OCI-M2 (cell line): ENCODE data around the gene LURAP1L.

Experiments used
- DNase-seq: peaks from one replicate; lab custom pipeline; 2025; ENCODE audit not compliant: unreplicated experiment; lab: John Stamatoyannopoulos, UW

LURAP1L gene

DNA sequence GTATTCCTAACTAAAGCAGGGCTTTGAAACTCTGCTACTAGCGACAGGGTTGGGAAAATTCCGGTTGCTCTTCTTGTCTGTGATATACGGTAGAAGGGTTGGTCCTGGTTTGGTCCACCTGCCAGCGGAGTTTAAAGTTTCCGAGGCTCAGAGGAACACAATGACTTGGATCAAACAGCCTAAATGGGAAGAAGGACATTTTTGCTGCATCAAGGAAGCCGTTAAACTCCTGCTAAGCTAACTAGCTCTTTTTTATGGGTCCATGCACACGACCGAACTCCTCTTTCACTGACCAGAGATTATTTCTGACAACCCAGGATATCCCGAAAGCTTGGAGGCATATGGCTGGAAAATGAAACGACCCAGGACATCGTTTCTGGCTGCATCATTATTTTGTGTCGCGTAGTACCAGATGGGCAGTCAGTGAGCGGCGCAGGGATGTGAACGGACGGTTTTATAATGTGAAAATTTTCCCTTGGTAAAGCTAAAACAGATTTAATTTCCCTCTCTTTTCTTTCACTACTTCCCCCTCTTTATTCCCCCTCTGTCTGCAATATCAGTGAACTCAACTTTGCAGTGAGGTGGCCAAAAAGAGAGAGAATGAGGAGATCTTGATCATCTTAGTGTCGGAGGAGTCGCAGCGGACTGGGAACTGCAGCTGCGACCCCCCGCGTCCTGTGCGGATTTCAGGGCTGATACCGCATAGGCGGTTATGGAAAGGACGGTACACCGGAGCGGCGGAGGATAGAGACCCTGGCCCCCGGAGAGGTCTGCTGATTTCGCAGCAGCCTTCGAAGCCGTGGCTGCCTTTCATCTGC lies at the start of gene LURAP1L:
LURAP1L (plus strand) TSS at position 160 of the 818 bp plus-strand sequence. CDS start 696 bp downstream, outside the sequence.
- DNase-seq, result no peak

- no peak for DNase-seq
These were observed 48.0 kb upstream of the LURAP1L start for GRCh38 chr9:12726795-12727194.

DNA sequence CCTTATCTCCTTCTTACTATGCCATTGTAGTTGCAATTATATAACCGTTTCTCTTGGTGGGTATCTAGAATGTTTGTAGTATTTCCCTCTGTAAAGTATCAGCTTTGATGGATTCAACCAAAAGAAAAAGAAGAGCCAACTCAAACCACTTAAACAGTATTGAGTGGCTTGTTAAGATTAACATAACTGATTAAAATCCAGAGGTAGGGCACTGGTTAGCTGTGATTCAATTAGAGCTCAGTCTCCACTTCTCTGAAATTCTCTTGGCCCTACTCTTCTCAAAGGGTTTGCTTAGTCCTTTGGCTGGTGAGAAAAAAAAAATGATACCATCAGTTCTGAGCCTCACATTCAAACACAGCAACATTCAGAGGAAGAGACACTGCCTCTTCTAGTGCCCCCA lies 44.6 kb upstream of the LURAP1L start:
- DNase-seq, result no peak

DNA sequence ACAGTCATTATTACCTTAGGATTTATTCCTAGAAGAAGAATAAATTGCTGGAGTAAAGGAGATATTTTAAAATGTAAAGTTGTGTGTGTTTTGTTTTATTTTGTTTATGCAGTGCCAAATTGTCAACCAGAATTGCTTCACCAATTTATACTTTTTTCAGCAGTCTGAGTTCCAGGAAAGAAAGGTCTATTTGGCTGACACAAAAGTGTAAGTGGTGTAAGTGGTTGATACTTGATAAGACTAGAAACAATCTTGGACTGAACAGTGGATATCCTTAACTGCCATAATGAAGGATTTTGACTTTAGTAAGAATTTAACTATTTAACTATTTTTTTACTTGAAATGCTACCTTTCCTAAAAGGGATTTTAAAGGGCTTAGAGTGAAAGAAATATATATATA lies 43.9 kb upstream of the LURAP1L start:
- DNase-seq, result no peak

GRCh38 chr9:12732971-12733370 lies 41.8 kb upstream of the LURAP1L start:
- no peak for DNase-seq

DNA sequence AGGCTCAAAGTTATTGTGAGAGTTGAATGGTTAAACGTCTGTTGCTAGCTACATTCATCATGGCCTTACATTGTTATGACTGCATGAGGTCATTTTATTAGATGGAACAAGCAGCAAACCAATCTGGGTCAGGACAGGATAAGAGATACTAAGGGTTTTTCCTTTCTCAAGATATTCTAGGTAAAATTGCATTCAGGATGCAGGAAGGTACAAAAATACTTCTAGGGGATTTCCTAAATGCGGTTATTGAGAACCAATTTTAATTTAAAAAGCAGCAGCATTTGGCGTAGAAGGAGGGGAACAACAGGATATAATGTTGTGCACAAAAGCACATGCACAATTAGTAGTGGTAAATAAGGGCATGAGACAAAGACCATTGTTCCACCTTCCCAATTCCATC lies 39.2 kb upstream of the LURAP1L start:
- no peak for DNase-seq

GRCh38 chr9:12737871-12738270 lies 36.9 kb upstream of the LURAP1L start:
- no peak for DNase-seq

DNA sequence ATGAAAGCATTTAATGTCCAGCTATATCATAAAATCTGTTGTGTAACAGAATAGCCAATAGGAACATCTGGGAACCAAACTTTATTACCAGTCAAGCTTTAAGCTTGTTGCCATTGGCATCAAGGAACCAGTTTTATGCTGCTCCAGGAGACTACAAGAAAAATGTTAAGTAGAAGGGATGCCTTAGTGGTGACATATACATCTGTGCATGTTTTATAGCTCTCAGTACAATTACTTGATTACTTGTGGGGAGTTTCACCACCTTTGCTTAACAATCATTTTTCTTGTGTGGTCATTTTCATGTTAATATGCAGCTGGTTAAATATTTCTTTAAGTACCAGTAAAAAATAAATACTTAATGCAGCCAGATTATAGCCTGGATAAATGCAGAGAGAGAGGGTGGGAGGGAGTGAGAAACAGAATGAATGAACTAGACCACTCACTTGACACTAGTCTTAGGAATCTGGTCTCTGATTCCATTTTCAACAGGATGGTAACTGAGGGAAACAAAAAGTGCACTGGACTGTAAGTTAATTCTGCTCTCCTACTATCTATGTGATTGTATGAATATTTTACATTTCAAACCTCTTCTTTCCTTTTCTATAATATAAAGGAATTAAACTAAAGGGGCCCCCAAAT lies 35.7 kb upstream of the LURAP1L start:
- DNase-seq, result no peak

DNA sequence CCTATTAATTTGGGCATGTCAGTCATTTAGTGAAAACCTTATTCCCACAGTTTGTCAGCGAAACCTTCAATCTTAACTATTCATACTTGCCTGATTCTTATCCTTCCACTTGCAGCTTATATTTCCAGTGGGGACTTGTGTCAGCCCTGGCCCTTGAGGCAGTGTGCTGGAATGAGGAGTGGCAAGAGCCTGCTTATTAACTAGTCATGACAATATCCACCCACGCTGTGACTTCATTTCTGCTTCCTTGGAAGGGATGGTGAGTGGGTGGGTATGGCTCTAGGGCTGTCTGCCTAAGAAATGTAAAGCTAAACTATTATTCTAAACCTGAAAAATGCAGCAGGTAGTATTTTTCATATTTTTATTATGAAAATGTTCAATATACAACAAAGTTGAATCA lies 34.0 kb upstream of the LURAP1L start:
- no peak for DNase-seq

DNA sequence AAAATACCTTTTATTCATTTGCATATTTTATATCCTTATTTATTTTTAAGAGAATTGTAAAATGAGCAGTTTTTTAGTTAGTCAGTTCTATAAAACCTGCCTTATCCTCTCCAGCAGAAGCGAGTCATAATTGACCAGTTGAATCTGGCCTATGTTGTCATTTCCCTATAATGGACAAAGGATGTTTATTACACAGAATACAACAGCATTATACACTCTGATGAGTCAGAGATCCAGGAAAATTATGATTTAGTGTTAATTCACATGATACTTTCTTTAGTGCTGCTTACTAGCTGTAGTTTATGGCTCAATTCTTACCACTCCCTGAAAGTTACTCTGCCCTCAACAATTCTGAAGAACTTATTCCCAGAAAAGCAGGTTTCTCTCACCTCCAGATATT lies 26.8 kb upstream of the LURAP1L start:
- DNase-seq, result no peak

DNA sequence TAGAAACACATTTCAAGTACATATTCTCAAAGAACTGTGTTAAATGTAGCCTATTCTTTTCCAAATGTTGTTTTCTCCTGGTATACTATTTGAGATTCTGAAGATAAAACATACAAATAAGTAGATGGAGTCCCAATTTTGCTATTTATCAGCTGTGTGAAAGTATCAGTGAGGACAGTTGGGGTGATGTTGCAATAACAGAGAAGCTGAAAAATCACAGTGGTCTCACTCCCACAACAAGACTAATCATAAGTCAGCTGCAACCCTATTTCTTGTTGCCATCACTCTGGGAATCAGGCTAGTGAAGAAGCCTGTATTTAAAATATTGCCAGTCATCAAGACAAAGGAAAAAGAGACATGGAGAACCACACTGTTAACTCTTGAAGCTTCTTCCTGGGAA lies 25.9 kb upstream of the LURAP1L start:
- DNase-seq, result no peak

DNA sequence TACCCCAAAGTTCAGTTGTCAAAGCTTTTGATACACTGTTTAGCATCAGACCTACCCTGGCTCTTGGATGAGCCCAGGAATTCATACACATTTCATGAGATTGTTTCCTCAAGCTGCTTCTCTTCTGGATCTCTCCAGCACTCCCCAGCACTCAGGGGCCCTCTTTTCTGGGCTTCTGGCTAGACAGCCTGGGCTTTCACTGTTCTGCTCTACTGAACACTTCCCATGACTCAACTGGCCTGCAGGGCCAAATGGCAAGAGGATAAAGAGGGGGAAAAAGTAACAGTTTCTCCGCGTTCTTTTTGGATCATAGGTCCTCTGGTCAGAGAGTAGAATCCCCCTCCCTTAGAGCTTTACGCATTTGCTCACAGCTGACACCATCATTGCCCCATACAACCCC lies 20.9 kb upstream of the LURAP1L start:
- DNase-seq, result no peak

- DNase-seq, result no peak
These were observed 15.1 kb upstream of the LURAP1L start for GRCh38 chr9:12759761-12760160.

- DNase-seq, result no peak
These were observed 14.1 kb upstream of the LURAP1L start for GRCh38 chr9:12760758-12761157.

- no peak for DNase-seq
These were observed 10.7 kb upstream of the LURAP1L start for GRCh38 chr9:12764150-12764549.

DNA sequence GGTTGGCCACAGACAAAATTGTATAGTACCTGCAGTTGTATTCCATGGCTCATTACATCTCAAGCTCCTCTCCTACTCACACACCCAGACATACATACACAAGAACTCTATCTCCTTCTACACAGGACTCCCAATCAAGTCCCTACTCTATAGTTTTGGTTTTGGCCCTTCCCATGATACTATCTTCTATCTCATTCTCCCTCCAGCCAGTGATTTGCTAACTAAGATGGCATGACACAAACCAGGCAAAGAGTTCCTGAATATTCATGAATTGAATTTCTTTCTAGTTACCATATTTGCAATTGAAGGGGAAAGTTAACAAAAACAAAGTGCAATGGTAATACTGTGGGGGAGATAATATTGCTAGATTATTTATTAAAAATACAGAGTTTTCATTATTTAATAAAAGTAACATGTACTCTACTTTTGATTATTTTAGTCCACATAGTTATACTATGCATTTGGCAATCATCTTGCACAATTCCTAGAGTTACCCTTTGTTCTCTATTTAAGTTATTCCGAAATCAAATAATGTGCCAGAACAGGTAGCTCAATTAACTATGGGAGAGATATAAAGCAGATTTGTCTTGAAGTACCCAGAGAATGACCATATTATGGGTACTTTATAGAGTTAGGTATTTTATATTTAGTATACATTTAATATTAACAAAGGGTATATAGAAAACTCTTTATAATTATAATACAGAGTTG lies 9.6 kb upstream of the LURAP1L start:
- no peak for DNase-seq

GRCh38 chr9:12766357-12766756 lies 8.5 kb upstream of the LURAP1L start:
- DNase-seq, result no peak

- DNase-seq, result no peak
These were observed 4.6 kb upstream of the LURAP1L start for GRCh38 chr9:12770261-12770660.

DNA sequence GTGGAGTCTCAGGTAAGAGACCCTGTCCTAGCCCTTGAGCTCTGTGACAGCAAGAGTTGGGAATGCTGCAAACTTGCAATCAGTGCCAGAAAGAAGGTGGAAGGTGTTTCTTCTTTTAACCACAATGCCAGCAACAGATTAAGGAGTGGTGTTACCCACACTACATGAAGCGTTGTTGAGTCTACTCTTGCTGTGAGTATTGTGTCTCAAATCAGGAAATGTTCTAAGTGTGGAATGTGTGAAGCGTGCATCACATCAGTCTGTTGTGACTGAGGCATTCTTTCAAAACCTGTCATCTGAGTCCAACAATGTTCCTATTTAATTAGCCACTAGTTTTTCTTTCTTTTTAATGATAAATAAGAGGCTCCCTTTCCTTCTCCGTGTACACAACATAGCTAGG lies 2.9 kb upstream of the LURAP1L start:
- DNase-seq, result no peak

GRCh38 chr9:12773562-12773961 lies 1.3 kb upstream of the LURAP1L start:
- no peak for DNase-seq

GRCh38 chr9:12775679-12776512 lies 1.1 kb downstream of the LURAP1L start:
- DNase-seq, result no peak
